Caki2 (cell line): ENCODE data around the gene PANK4. TPM values are rescaled to one million over a fixed set of nuclear protein-coding genes. Genes with fewer than 3 reads are reported as not detected.
A peak's percentile ranks its signal among the peaks of the same experiment; 100 is the strongest.

ENCODE experiments used
- DNase-seq: peaks from one replicate; pipeline ENCODE4 v3.0.0-alpha.2; 2015; ENCODE audit warnings: low read depth
- in situ Hi-C: cut with HindIII; loops from 2 replicates; pipeline ENCODE4 v1.10.0; 2016; ENCODE audit warnings: low sequenced_read_pairs, low pct_unique_long_range_greater_than_20kb, mixed read lengths
- total RNA-seq: library from RNA; depleted of rRNA; stranded (reverse); fragments of >200 nt; shearing (Covaris generic); gene quantifications from 2 replicates; pipeline ENCODE4 v1.2.3, GENCODE V29; 2014; ENCODE audit warnings: low replicate concordance

Gene PANK4
- total RNA-seq, 1 experiment from 2014 or later = 21.1 TPM

- peak; percentile 47 for DNase-seq
- in situ Hi-C loops = no loop called here
Measured at GRCh38 chr1:2494323-2494693, 32.1 kb downstream of the PANK4 start.

GRCh38 chr1:2493691-2494322, 32.6 kb downstream of the PANK4 start:
- in situ Hi-C loops = no loop called here
- no peak for DNase-seq

- no peak for DNase-seq
- in situ Hi-C loops = no loop called here
Measured at GRCh38 chr1:2493218-2493617, 33.2 kb downstream of the PANK4 start.

GRCh38 chr1:2492091-2492490, 34.3 kb downstream of the PANK4 start:
- in situ Hi-C loops = no loop called here
- no peak for DNase-seq

- in situ Hi-C loops = no loop called here
- DNase-seq = no peak
Measured at GRCh38 chr1:2489615-2490014, 36.8 kb downstream of the PANK4 start.

GRCh38 chr1:2488688-2489087, 37.7 kb downstream of the PANK4 start:
- in situ Hi-C loops = no loop called here
- DNase-seq = no peak

GRCh38 chr1:2486558-2486957, 39.8 kb downstream of the PANK4 start:
- no peak for DNase-seq
- in situ Hi-C loops = no loop called here

GRCh38 chr1:2486041-2486440, 40.4 kb downstream of the PANK4 start:
- in situ Hi-C loops = no loop called here

GRCh38 chr1:2483970-2484369, 42.4 kb downstream of the PANK4 start:
- no peak for DNase-seq
- in situ Hi-C loops = no loop called here

More at GRCh38 chr1:2486041-2486440, 40.4 kb downstream of the PANK4 start:
- DNase-seq = no peak

GRCh38 chr1:2483026-2483425, 43.4 kb downstream of the PANK4 start:
- no peak for DNase-seq

GRCh38 chr1:2482588-2482987, 43.8 kb downstream of the PANK4 start:
- DNase-seq = no peak
- in situ Hi-C loops = no loop called here

More at GRCh38 chr1:2483026-2483425, 43.4 kb downstream of the PANK4 start:
- in situ Hi-C loops = no loop called here

GRCh38 chr1:2481885-2482284, 44.5 kb downstream of the PANK4 start:
- in situ Hi-C loops = no loop called here
- peak; percentile 69 for DNase-seq

- in situ Hi-C loops = no loop called here
- peak; percentile 64 for DNase-seq
Measured at GRCh38 chr1:2480986-2481364, 45.4 kb downstream of the PANK4 start.

- no peak for DNase-seq
- in situ Hi-C loops = no loop called here
Measured at GRCh38 chr1:2480236-2480985, 46.0 kb downstream of the PANK4 start.

GRCh38 chr1:2479618-2480017, 46.8 kb downstream of the PANK4 start:
- in situ Hi-C loops = no loop called here
- no peak for DNase-seq

- no peak for DNase-seq
- in situ Hi-C loops = no loop called here
Measured at GRCh38 chr1:2479186-2479585, 47.2 kb downstream of the PANK4 start.

- in situ Hi-C loops = no loop called here
Measured at GRCh38 chr1:2477791-2478499, 48.5 kb downstream of the PANK4 start.

GRCh38 chr1:2477309-2477708, 49.1 kb downstream of the PANK4 start:
- in situ Hi-C loops = no loop called here
- no peak for DNase-seq

More at GRCh38 chr1:2477791-2478499, 48.5 kb downstream of the PANK4 start:
- DNase-seq = no peak
